Endothelial cell of umbilical vein (primary cell): ENCODE measurements around the gene FRA10AC1.

Experiments used
- FOS ChIP-seq: IDR thresholded peaks from 2 replicates; pipeline ENCODE4 v1.6.1; 2011; ENCODE audit warnings: mild to moderate bottlenecking, low read length, moderate library complexity, borderline replicate concordance; ENCODE audit not compliant: insufficient read depth
- POLR2A ChIP-seq: IDR thresholded peaks from 2 replicates; pipeline ENCODE4 v1.6.1; 2012; ENCODE audit warnings: low read depth, mild to moderate bottlenecking, control low read depth, low read length
- POLR2AphosphoS5 ChIP-seq: IDR thresholded peaks from 2 replicates; pipeline ENCODE4 v1.6.1; 2012; ENCODE audit warnings: low read depth, mild to moderate bottlenecking, control low read depth, low read length, moderate library complexity; ENCODE audit not compliant: insufficient read depth
- TF ChIP-seq, protein P1 (sequence below), 2 donors: IDR thresholded peaks; 1 replicate in 1 of 2; 2 replicates in 1 of 2; pipeline ENCODE4 v1.5.1; 2011; ENCODE audit warnings: low read length in 2 of 2, mild to moderate bottlenecking in 2 of 2, moderate library complexity in 2 of 2, control low read depth in 1 of 2, inconsistent platforms in 1 of 2, low read depth in 1 of 2; ENCODE audit not compliant: insufficient read depth in 1 of 2; ENCODE audit errors: extremely low read depth in 1 of 2

DNA sequence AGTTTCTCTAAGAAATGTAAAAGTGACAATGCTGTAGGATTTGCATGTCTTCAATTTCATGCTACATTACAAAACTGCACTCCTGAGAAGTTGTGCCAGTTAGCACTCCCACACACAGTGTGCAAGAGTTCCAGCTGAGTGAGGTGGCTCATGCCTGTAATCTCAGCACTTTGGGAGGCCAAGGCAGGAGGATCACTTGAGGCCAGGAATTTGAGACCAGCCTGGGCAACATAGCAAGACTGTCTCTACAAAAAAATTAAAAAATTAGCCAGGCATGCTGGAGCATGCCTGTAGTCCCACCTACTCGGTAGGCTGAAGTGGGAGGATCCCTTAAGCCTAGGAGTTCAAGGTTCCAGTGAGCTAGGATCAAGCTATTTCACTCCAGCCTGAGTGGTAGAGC is 44.6 kb downstream of the FRA10AC1 start:
- TF ChIP-seq, protein P1, sequence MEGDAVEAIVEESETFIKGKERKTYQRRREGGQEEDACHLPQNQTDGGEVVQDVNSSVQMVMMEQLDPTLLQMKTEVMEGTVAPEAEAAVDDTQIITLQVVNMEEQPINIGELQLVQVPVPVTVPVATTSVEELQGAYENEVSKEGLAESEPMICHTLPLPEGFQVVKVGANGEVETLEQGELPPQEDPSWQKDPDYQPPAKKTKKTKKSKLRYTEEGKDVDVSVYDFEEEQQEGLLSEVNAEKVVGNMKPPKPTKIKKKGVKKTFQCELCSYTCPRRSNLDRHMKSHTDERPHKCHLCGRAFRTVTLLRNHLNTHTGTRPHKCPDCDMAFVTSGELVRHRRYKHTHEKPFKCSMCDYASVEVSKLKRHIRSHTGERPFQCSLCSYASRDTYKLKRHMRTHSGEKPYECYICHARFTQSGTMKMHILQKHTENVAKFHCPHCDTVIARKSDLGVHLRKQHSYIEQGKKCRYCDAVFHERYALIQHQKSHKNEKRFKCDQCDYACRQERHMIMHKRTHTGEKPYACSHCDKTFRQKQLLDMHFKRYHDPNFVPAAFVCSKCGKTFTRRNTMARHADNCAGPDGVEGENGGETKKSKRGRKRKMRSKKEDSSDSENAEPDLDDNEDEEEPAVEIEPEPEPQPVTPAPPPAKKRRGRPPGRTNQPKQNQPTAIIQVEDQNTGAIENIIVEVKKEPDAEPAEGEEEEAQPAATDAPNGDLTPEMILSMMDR (IDR thresholded peaks at IDR 0.05; ENCODE audit: extremely low read depth in 1 of 2, insufficient read depth in 1 of 2, low read depth in 1 of 2, low read length in 2 of 2), result no peak
- TF ChIP-seq FOS (no peak), POLR2A (no peak), POLR2AphosphoS5 (no peak)
